T47D (cell line): Measurements from ENCODE around the gene LIM2.

ENCODE experiments used
- DNase-seq, 2 experiments: peaks; one replicate each; pipeline versions ENCODE4 v3.0.0 to v3.0.0-alpha.2; 2011 to 2012; ENCODE audit warnings: low read depth in 1 of 2, low spot score in 1 of 2
- JUND ChIP-seq: IDR thresholded peaks from 2 replicates; pipeline ENCODE4 v1.6.1; 2012; ENCODE audit warnings: low read depth
- in situ Hi-C: cut with HindIII; loops from 2 replicates; pipeline ENCODE4 v1.10.0; 2016; ENCODE audit warnings: low sequenced_read_pairs, low pct_unique_long_range_greater_than_20kb

Gene LIM2

DNA sequence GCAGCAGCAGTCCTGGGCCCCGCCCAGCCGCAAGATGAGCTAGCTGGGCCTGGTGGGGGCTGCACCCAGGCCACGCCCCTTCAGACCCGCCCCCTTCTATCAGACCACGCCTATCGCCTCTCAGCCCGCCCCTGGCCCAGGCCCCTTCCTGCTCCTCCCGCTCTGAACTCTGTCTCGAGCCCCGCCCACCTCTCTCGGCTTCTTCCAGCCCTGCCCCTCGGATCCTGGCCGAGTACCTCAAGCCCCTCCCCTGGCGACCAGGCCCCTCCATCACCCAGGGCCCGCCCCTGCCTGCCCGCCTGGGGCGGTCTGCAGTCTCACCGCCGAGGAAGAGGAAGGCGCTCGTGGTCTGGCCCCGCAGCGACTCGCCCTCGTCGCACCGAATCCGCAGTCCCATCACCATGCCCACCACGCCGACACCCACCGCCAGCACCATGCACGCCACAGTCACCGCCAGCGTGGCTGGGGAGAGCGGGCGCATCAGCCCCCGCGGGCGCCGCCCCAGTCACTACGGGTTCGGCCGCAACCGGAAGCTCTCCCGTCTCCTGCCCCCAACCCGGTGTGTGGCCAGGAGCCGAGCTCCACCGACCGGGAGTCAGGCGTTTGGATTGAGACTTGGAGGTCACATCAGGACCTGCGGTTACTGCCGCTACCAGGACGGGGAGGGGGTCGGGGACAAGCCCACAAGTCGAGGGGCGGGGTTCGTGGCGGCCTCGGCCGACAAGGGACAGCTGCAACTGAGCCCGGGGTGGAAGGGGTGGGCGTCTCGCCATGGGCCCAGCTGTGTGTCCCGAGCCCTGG lies 20.0 kb downstream of the LIM2 start:
- DNase-seq: peak; percentile 73 to 97
- in situ Hi-C loops: no loop called here
- no peak for TF ChIP-seq JUND

DNA sequence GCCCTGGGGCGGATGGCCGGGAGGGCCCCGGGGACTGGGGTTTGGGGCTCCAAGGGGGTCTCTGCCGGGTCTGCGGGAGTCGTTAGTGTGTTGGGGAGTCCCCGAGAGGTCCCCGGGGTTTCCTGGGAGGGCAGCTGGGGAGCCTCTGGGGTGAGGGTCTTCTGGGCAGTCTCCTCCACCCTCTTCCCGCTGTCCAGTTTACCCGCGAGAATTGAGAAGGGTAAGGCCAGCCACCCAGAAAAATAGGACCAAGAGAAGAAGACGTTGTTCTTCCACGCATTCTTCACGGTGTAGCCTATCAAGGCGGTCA lies 20.6 kb downstream of the LIM2 start:
- no peak for TF ChIP-seq JUND
- in situ Hi-C loops: no loop called here

DNA sequence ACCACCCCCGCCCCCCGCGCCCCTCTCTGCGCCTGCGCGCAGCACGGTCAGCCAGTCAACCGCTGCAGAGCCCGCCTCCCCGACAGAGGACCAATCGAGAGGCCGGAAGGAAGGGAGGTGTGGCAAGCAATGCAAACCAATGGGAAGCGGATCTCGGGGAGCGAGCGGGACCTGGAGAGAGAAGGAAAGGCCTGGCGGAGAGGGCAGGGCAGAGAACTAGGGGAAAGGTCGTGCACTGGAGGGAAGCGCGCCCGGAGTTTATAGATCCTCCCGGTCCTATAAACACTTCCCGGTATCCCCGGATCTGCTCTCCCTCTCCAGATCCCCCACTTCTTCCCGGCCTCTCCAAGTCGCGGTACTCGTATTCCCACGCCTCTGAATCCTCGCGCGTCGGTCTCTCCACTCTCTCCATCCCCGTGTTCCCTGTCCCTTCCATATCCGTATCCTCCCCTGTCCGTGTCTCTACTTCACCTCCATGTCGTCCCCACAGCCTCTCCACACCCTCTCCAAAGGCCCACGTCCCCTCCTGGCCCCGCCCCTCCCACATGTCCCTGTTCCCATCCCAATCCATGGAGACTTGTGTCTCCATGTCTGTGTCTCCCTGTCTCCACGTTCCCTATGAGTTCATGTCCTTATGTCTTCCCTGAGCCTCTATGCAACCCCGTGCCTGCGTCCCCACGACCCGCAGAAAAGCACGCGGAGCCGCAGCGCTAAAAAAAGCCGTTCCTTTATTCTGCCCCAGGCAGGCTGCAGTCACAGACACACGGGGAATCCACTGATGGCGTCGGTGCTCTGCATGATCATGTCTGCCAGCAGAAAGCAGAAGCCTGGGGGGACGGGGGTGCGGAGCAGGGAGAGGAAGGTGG lies 21.2 kb downstream of the LIM2 start:
- in situ Hi-C loops: no loop called here
- TF ChIP-seq JUND: no peak
- peak; percentile 82 to 97 for DNase-seq

More for the DNA sequence above, 20.6 kb downstream of the LIM2 start:
- no peak for DNase-seq

DNA sequence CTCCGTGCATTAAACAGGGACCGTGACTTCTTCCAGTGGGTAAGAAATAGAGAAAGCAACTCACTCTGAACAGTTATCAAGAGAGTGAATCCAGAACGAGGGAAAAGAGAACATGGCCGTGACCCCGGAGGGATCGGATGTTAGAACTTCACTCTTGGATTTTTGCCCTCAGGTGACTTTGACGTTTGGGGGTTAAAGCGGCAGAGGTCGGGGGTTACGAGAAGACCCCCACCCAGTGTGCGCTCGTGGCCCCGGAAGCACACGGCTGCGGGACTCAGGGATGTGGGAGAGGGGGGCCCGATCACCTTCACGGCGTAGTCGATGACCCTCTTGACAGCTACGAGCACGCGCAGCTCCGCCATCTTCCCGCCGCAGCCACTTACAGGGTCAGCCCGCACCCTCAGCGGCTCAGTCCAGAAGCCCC lies 21.8 kb downstream of the LIM2 start, which contains the start of gene ETFB:
ETFB (minus strand) TSS at position 424 of the 424 bp plus-strand sequence; CDS start at position 362, 62 bp downstream.
- in situ Hi-C loops: no loop called here
- no peak for TF ChIP-seq JUND
- no peak for DNase-seq

DNA sequence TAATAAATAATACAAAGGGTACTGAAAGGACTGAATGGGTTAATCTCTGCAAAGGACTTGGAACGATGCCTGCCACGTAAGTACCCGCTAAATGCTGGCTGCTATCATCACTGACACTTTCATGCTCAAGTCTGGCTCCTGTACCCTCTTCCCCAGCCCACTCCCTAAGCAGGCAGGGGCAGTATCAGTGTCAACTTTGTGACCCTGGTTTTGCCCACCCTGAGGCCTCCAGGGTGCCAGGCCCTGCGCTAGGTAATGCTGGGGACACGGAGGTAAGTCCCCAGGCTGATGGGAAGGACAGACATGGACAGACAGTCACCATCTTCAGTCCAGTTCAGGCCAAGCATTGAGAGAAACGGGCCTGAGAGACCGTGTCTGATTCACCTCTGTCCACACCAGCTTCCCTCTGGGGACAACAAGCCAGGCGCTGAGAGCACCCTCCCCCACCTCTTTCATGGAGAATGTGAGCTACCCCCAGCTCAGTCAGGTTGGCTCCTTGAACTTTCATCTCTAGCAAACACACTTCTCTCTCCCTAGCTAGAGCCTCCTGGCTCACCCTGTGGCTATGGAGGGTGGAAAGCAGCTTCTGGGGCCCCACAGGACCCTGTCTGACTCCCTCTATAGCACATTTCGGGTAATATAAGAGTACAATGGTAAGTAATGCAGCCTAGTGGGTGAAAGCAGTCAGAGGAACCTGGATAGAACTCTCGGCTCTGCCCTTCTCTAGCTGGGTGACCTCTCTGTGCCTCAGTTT lies 22.4 kb downstream of the LIM2 start:
- peak in 1 of 2 experiments; percentile 28 for DNase-seq
- no peak for TF ChIP-seq JUND
- in situ Hi-C loops: no loop called here

DNA sequence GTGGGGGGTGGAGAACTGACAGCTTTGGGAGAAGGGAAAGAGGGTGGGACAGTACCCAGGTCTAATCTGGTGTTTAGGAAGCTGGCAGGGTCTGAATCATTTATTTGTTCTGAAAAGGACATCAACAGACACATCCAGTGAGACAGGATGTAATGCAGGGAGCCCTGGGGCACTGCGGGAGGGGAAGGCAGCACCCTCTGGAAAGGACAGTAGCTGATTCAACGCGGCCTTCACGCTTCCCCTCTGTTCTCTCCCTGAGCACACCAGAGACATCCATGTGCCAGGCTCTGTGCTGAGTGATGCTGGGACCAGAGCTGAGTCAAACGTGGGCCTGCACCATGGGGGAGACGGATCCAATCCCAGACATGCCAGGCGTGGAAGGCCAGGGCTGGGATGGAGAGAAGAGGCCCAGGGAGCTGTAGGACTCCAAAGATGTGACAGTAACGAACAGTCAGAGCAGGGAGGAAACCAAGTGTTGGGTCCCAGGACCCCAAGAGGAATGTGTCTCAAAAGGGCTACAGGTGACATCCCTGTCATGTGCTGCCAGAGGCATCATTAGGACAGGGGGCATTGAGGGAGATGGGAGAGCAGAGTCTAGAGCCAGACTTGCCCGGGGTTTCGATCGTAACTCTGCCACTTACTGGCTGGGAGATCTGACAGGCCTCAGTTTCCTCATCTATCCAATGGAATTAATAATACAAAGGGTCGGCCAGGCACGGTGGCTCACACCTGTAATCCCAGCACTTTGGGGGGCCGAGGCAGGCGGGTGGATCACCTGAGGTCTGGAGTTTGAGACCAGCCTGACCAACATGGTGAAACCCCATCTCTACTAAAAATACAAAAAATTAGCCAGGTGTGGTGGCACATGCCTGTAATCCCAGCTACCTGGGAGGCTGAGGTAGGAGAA lies 23.3 kb downstream of the LIM2 start:
- no peak for TF ChIP-seq JUND
- DNase-seq: no peak
- in situ Hi-C loops: no loop called here

DNA sequence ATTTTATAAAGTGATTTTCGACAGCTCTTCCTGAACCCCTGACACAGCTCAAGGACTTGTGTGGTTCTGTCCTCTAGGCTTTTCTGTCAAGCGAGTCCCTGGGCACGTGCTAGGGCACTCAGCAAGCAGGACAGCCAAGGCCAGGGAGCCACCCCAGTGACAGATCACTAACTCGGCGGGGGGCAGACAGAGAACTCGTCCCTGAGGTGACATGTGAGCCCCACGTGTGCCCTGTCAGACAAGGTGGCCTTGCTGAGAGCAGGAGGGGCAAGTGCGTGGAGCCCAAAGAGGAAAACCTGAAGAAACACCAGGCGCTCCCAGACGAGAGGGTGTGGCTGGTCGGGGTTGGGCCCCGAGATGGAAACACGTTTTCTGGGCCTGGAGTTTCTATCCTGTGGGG lies 26.5 kb downstream of the LIM2 start:
- in situ Hi-C loops: no loop called here
- DNase-seq: no peak
- TF ChIP-seq JUND: no peak

DNA sequence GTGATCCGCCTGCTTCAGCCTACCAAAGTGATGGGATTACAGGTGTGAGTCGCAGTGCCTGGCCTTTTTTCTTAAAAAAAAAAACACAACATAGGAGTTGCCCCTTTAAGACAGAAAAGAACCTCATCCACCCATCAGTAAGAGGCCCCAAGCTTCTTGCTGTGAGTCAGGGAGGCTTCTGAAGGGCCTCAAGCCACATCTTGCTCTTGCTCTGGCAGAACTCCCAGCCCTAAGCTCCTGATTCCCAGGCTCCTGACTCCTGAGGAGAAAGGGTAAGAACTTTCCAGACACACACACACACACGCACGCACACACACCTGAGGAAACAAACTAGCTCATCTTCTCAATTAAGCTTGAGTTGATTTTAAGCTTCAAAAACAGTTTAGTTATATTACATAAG lies 28.5 kb downstream of the LIM2 start:
- TF ChIP-seq JUND: no peak
- DNase-seq: no peak
- in situ Hi-C loops: no loop called here

DNA sequence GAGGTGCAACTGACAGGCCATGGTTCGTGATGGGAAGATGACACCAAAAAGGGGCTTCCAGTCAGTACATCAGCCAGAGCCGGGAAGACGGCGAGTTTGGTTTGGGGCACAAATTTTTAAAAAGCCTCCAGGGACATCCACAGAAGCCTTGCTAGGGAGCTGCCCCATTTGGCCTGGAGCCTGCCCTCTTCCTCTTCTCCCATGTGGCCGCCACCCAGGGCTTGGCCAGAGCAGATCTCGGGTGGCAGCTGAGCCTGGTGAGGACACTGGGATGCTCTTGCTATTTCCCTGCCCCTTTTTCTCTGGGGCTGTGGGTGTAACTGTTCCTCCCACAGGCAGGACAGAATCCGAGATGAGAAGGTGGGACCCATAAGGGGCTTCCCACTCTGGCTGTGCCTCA lies 29.8 kb downstream of the LIM2 start:
- in situ Hi-C loops: no loop called here
- no peak for TF ChIP-seq JUND
- DNase-seq: no peak

DNA sequence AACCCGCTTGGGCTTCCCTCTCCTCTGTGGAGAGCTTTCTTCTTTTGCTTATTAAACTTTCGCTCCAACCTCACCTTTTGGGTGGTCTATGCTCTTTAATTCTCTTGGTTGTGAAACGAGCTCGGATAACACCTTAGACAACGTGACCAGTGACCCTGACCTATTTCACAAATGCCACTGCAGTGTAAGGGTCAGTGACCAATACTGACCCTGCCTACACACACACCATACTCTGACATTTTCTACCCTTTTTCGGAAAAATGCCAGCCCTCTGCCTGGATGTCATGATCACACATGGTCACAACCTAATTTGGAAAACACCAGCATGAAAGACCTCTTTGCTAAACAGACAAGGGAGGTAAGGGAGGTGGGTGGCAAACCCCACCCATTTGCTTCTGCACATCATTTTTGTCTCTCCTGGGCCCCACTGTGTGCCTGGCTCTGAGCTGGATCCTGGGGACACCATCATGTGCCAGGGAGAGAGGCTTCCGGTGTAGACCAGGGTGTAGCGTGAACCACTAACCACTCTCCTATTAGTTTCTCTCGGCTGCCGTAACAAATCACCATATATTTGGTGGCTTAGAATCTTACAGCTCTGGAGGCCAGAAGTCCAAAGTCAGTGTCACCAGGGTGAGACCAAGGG lies 31.5 kb downstream of the LIM2 start:
- no peak for DNase-seq
- in situ Hi-C loops: no loop called here
- TF ChIP-seq JUND: no peak

DNA sequence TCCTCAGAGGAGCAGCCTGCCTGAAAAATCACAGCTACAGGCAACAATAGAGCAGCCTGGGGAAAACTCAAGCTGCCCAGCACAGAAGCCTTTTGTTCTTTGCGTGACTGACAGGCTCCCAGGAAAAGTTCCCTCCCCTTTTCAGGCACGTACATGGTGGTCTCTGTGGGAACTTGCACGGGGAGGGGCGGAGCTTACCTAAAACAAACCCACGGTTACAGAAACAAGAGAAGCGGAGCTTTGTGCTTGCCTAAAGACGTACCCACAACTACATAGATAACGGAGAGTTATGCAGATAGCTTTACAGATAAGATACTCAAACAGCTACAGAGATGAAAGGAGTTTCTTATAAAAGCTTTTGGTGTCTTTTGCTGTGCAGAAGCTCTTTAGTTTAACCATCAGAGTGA lies 33.0 kb downstream of the LIM2 start:
- TF ChIP-seq JUND: no peak
- in situ Hi-C loops: no loop called here
- no peak for DNase-seq
